ENCODE data around the gene IFNLR1. TPM values are rescaled to one million over a fixed set of nuclear protein-coding genes. Genes with fewer than 3 reads are reported as not detected.

IFNLR1 gene
- total and polyA plus RNA-seq, 2 donors: 0.51 to 0.79 TPM

Other genes with a start within 250 kb of the IFNLR1 start
- 156 TPM for gene PNRC2, start 227.5 kb downstream of the IFNLR1 start, total RNA-seq
- gene PNRC2, start 227.5 kb downstream of the IFNLR1 start, polyA plus RNA-seq: 94.0 TPM
- 155 TPM for gene SRSF10, start 207.0 kb downstream of the IFNLR1 start, total RNA-seq
- gene SRSF10, start 207.0 kb downstream of the IFNLR1 start, polyA plus RNA-seq: 50.7 TPM
- 7.7 TPM for gene MYOM3, start 75.2 kb downstream of the IFNLR1 start, total RNA-seq
- gene MYOM3, start 75.2 kb downstream of the IFNLR1 start, polyA plus RNA-seq: 0.29 TPM
- gene IL22RA1, start 44.1 kb downstream of the IFNLR1 start, total RNA-seq: not detected
- 0.11 TPM for gene IL22RA1, start 44.1 kb downstream of the IFNLR1 start, polyA plus RNA-seq
- 15.1 TPM for gene GRHL3, start 132.1 kb upstream of the IFNLR1 start, total RNA-seq
- 7.6 TPM for gene GRHL3, start 132.1 kb upstream of the IFNLR1 start, polyA plus RNA-seq
- 2.4 TPM for gene STPG1, start 226.5 kb upstream of the IFNLR1 start, total RNA-seq
- 4.6 TPM for gene STPG1, start 226.5 kb upstream of the IFNLR1 start, polyA plus RNA-seq
- 13.9 TPM for gene NIPAL3, start 228.5 kb upstream of the IFNLR1 start, total RNA-seq
- gene NIPAL3, start 228.5 kb upstream of the IFNLR1 start, polyA plus RNA-seq: 10.8 TPM

Measured in urinary bladder (tissue), 2 donors.